HepG2 (cell line): ENCODE measurements around the gene ANKRD39.

Experiments used
- FOXA1 ChIP-seq, 2 experiments: fragments of 450-650 bp in 1 of 2; sonication (generic) in 1 of 2; formaldehyde crosslinking in 1 of 2; IDR thresholded peaks; 2 replicates each; pipeline versions ENCODE4 v1.4.0 to v1.6.1; 2016 to 2020; ENCODE audit warnings: missing genetic modification reagents in 1 of 2
- RAD21 ChIP-seq: fragments of 450-650 bp; formaldehyde crosslinking; IDR thresholded peaks from 2 replicates; pipeline ENCODE4 v1.5.0; 2020; ENCODE audit warnings: mild to moderate bottlenecking
- SP2 ChIP-seq: sonication (generic); formaldehyde crosslinking; IDR thresholded peaks from 2 replicates; pipeline ENCODE4 v1.5.1; 2020; ENCODE audit warnings: mild to moderate bottlenecking, missing genetic modification reagents
- ZFP36 ChIP-seq: fragments of 150-350 bp; IDR thresholded peaks from 2 replicates; pipeline ENCODE4 v1.6.1; 2018; ENCODE audit warnings: borderline replicate concordance, low read length, low read depth; ENCODE audit not compliant: partially characterized antibody
- ZFX ChIP-seq: sonication (generic); formaldehyde crosslinking; IDR thresholded peaks from 2 replicates; pipeline ENCODE4 v1.4.0; 2020; ENCODE audit warnings: mild to moderate bottlenecking, low read depth, missing genetic modification reagents, moderate library complexity
- ZNF24 ChIP-seq: fragments of 450-650 bp; IDR thresholded peaks from 2 replicates; pipeline ENCODE4 v1.6.1; 2017; ENCODE audit warnings: antibody characterized with exemption, mild to moderate bottlenecking
- ZNF558 ChIP-seq: sonication (generic); formaldehyde crosslinking; IDR thresholded peaks from 2 replicates; pipeline ENCODE4 v1.9.0; 2022; ENCODE audit warnings: mild to moderate bottlenecking, missing genetic modification reagents, borderline replicate concordance
- ZSCAN29 ChIP-seq: sonication (generic); formaldehyde crosslinking; conservative IDR thresholded peaks from 2 replicates; pipeline ENCODE4 v1.4.0; 2020; ENCODE audit warnings: mild to moderate bottlenecking, missing genetic modification reagents
- TF ChIP-seq, protein P1 (sequence below): sonication (generic); formaldehyde crosslinking; IDR thresholded peaks from 2 replicates; pipeline ENCODE4 v1.5.0; 2020; ENCODE audit warnings: mild to moderate bottlenecking, missing genetic modification reagents, moderate library complexity
- TF ChIP-seq, protein P2 (sequence below): fragments of 450-650 bp; IDR thresholded peaks from 2 replicates; pipeline ENCODE4 v1.6.1; 2017; ENCODE audit warnings: mild to moderate bottlenecking

DNA sequence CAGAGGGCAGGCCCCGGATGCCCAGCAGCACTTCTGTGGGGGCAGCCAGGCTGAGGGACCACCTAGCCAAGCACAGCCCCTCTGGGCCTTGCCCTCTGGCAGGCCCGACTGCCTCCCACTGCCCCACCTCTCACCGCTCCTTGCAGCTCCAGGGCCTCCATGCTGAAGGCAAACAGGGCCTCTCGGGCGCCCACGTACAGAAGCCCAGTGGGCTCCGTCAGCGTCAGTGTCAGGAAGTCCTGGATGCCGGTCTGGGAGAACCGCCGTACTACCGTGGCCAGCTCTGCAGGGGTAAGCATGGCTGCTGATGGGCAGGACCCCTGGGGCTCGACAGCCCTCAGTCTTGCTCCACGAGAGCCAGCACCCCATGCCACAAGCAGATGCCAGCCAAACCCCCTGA, 8.3 kb upstream of the ANKRD39 start:
- no peak for TF ChIP-seq ZFX (CRISPR knock-in tag)
- no peak for TF ChIP-seq FOXA1 (IDR thresholded peaks at IDR 0.05)
- TF ChIP-seq FOXA1 (CRISPR knock-in tag; IDR thresholded peaks at IDR 0.05), result no peak
- no peak for TF ChIP-seq ZSCAN29 (CRISPR knock-in tag)
- TF ChIP-seq, protein P1, sequence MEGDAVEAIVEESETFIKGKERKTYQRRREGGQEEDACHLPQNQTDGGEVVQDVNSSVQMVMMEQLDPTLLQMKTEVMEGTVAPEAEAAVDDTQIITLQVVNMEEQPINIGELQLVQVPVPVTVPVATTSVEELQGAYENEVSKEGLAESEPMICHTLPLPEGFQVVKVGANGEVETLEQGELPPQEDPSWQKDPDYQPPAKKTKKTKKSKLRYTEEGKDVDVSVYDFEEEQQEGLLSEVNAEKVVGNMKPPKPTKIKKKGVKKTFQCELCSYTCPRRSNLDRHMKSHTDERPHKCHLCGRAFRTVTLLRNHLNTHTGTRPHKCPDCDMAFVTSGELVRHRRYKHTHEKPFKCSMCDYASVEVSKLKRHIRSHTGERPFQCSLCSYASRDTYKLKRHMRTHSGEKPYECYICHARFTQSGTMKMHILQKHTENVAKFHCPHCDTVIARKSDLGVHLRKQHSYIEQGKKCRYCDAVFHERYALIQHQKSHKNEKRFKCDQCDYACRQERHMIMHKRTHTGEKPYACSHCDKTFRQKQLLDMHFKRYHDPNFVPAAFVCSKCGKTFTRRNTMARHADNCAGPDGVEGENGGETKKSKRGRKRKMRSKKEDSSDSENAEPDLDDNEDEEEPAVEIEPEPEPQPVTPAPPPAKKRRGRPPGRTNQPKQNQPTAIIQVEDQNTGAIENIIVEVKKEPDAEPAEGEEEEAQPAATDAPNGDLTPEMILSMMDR, result no peak
- TF ChIP-seq SP2 (CRISPR knock-in tag), result no peak
- no peak for TF ChIP-seq ZNF558 (CRISPR knock-in tag)
- no peak for TF ChIP-seq RAD21 (CRISPR knock-in tag)
- no peak for TF ChIP-seq ZFP36
- no peak for TF ChIP-seq ZNF24
- TF ChIP-seq, protein P2, sequence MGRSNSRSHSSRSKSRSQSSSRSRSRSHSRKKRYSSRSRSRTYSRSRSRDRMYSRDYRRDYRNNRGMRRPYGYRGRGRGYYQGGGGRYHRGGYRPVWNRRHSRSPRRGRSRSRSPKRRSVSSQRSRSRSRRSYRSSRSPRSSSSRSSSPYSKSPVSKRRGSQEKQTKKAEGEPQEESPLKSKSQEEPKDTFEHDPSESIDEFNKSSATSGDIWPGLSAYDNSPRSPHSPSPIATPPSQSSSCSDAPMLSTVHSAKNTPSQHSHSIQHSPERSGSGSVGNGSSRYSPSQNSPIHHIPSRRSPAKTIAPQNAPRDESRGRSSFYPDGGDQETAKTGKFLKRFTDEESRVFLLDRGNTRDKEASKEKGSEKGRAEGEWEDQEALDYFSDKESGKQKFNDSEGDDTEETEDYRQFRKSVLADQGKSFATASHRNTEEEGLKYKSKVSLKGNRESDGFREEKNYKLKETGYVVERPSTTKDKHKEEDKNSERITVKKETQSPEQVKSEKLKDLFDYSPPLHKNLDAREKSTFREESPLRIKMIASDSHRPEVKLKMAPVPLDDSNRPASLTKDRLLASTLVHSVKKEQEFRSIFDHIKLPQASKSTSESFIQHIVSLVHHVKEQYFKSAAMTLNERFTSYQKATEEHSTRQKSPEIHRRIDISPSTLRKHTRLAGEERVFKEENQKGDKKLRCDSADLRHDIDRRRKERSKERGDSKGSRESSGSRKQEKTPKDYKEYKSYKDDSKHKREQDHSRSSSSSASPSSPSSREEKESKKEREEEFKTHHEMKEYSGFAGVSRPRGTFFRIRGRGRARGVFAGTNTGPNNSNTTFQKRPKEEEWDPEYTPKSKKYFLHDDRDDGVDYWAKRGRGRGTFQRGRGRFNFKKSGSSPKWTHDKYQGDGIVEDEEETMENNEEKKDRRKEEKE, result no peak
